WERI-Rb-1 (cell line): Measurements from ENCODE around the gene TEN1.
"Not testable (repeated sequence)": the region's sequence is repeated elsewhere in the genome, so short reads cannot be mapped to it uniquely, and the experiment has no call there.

Source experiments
- DNase-seq: peaks from one replicate; pipeline ENCODE4 v3.0.0-alpha.2; 2020
- H3K27ac ChIP-seq: fragments of 250-450 bp; sonication (Bioruptor Pico); 2 replicates; pipeline ENCODE4 v1.5.1; 2020; ENCODE audit warnings: mild to moderate bottlenecking, moderate library complexity
- H3K27me3 ChIP-seq: fragments of 250-450 bp; sonication (Bioruptor Pico); 2 replicates; pipeline ENCODE4 v1.5.1; 2021; ENCODE audit warnings: mild to moderate bottlenecking, low read depth, moderate library complexity; ENCODE audit not compliant: insufficient read depth, severe bottlenecking
- H3K36me3 ChIP-seq: fragments of 250-450 bp; sonication (Bioruptor Pico); 2 replicates; pipeline ENCODE4 v1.5.1; 2020; ENCODE audit warnings: mild to moderate bottlenecking, moderate library complexity
- H3K4me3 ChIP-seq: 2 replicates; pipeline ENCODE4 v1.5.1; 2011; ENCODE audit warnings: low read depth, mild to moderate bottlenecking, control low read depth, low read length
- H3K9me3 ChIP-seq: fragments of 250-450 bp; sonication (Bioruptor Pico); 2 replicates; pipeline ENCODE4 v1.5.1; 2021; ENCODE audit warnings: mild to moderate bottlenecking, moderate library complexity; ENCODE audit not compliant: severe bottlenecking
- CTCF ChIP-seq: IDR thresholded peaks from 2 replicates; pipeline ENCODE4 v1.5.1; 2011; ENCODE audit warnings: low read depth, mild to moderate bottlenecking, control low read depth, inconsistent platforms, low read length

The TEN1 gene

GRCh38 chr17:75970626-75971025 is 8.4 kb upstream of the TEN1 start:
- DNase-seq: no peak
- no peak for TF ChIP-seq CTCF
- H3K9me3 ChIP-seq: no peaks in the 10 kb centered on the region
- peaks cover 55% of the 10 kb centered on the region for H3K36me3 ChIP-seq
- no peak overlapping the region for H3K27ac ChIP-seq
- no peaks in the 10 kb centered on the region for H3K27me3 ChIP-seq
- H3K4me3 ChIP-seq: no peak overlapping the region

- H3K36me3 ChIP-seq: peaks cover 57% of the 10 kb centered on the region
Measured at GRCh38 chr17:75975187-75975586, 3.9 kb upstream of the TEN1 start.

GRCh38 chr17:75975757-75976174 is 3.3 kb upstream of the TEN1 start:
- no peak for DNase-seq
- Histone ChIP-seq H3K27ac (no peak overlapping the region), H3K4me3 (no peak overlapping the region), H3K27me3 (no peaks in the 10 kb centered on the region), H3K36me3 (peaks cover 51% of the 10 kb centered on the region), H3K9me3 (no peaks in the 10 kb centered on the region)
- TF ChIP-seq CTCF: no peak

More at GRCh38 chr17:75975187-75975586, 3.9 kb upstream of the TEN1 start:
- DNase-seq, H3K9me3 ChIP-seq, H3K27ac ChIP-seq, H3K27me3 ChIP-seq, H3K4me3 ChIP-seq: not testable (repeated sequence)

GRCh38 chr17:75976175-75976848 is 2.7 kb upstream of the TEN1 start:
- no peak for DNase-seq
- H3K27ac ChIP-seq: no peak overlapping the region
- no peak for TF ChIP-seq CTCF
- H3K9me3 ChIP-seq: no peaks in the 10 kb centered on the region
- no peaks in the 10 kb centered on the region for H3K27me3 ChIP-seq
- H3K4me3 ChIP-seq: no peak overlapping the region
- H3K36me3 ChIP-seq: peaks cover 48% of the 10 kb centered on the region

- DNase-seq: no peak
- Histone ChIP-seq H3K27me3 (no peaks in the 10 kb centered on the region), H3K9me3 (no peaks in the 10 kb centered on the region), H3K36me3 (peaks cover 24% of the 10 kb centered on the region), H3K4me3 (peak overlapping the region; percentile 96), H3K27ac (peak overlapping the region; percentile 98)
- no peak for TF ChIP-seq CTCF
Measured at GRCh38 chr17:75979705-75980187, 706 bp downstream of the TEN1 start.

- Histone ChIP-seq H3K9me3 (no peaks in the 10 kb centered on the region), H3K36me3 (peaks cover 24% of the 10 kb centered on the region), H3K27me3 (no peaks in the 10 kb centered on the region), H3K4me3 (peak overlapping the region; percentile 96), H3K27ac (peak overlapping the region; percentile 98)
- no peak for TF ChIP-seq CTCF
- DNase-seq: no peak
Measured at GRCh38 chr17:75980188-75981018, 1.4 kb downstream of the TEN1 start.
